Body of pancreas (tissue), 4 donors: ENCODE data around the gene CMSS1. TPM values are rescaled to one million over a fixed set of nuclear protein-coding genes. Genes with fewer than 3 reads are reported as not detected.
A peak's percentile ranks its signal among the peaks of the same experiment; 100 is the strongest.

Experiments used
- ATAC-seq: fragments of 150-250 bp; one replicate; pipeline ENCODE4 v1.9.1; 2016
- DNase-seq, 4 donors: peaks; one replicate each; pipeline ENCODE4 v3.0.0-alpha.2; 2019
- H3K27ac ChIP-seq, 4 donors: fragments of 200-600 bp; sonication (generic); 1 replicate in 3 of 4; 2 replicates in 1 of 4; pipeline versions ENCODE4 v1.5.1 to v1.6.1; 2016 to 2019; ENCODE audit warnings: mild to moderate bottlenecking in 1 of 4, mixed read lengths in 1 of 4, moderate library complexity in 1 of 4
- H3K27me3 ChIP-seq, 2 donors: fragments of 200-600 bp; sonication (generic); one replicate each; pipeline ENCODE4 v1.6.0; 2016; ENCODE audit warnings: mild to moderate bottlenecking in 1 of 2
- H3K36me3 ChIP-seq, 2 donors: fragments of 200-600 bp; sonication (generic); replicated peaks in 1 of 2; 2 replicates each; pipeline ENCODE4 v1.5.1; 2016; ENCODE audit warnings: low read depth in 2 of 2; ENCODE audit not compliant: insufficient read depth in 1 of 2
- H3K4me1 ChIP-seq: fragments of 200-600 bp; sonication (generic); one replicate; pipeline ENCODE4 v1.6.0; 2016
- H3K4me3 ChIP-seq, 2 donors: fragments of 200-600 bp; sonication (generic); 1 replicate in 1 of 2; 2 replicates in 1 of 2; pipeline ENCODE4 v1.5.1; 2016 to 2019
- H3K9me3 ChIP-seq, 3 donors: fragments of 200-600 bp; sonication (generic); 1 replicate in 2 of 3; 2 replicates in 1 of 3; pipeline ENCODE4 v1.5.1; 2016
- CTCF ChIP-seq, 7 experiments: fragments of 450-650 bp in 4 of 7; fragments of 200-600 bp in 3 of 7; sonication (generic) in 3 of 7; IDR thresholded peaks; one replicate each; pipeline ENCODE4 v1.5.1; 2016 to 2019; ENCODE audit warnings: antibody characterized with exemption in 7 of 7
- POLR2A ChIP-seq, 3 donors: fragments of 450-650 bp; IDR thresholded peaks; one replicate each; pipeline ENCODE4 v1.6.1; 2016; ENCODE audit warnings: antibody characterized with exemption in 3 of 3, mild to moderate bottlenecking in 2 of 3
- WGBS, 2 donors: methylation state at CpG; one replicate each; pipeline ENCODE4 v1.1.5; 2017; 5-methylcytosine and 5-hydroxymethylcytosine counted together
- intact Hi-C: fragments of 100-400 bp; cut with DNase I; formaldehyde crosslinking; loops from one replicate; pipeline ENCODE4 v1.15.1; 2023
- total RNA-seq, 2 donors: library from RNA; depleted of rRNA; stranded (reverse); fragments of >200 nt; gene quantifications; one replicate each; pipeline ENCODE4 v1.1.0, GENCODE V29; 2016

The CMSS1 gene
- total RNA-seq, 2 donors from 2014 or later = 3.9 to 21.4 TPM

DNA sequence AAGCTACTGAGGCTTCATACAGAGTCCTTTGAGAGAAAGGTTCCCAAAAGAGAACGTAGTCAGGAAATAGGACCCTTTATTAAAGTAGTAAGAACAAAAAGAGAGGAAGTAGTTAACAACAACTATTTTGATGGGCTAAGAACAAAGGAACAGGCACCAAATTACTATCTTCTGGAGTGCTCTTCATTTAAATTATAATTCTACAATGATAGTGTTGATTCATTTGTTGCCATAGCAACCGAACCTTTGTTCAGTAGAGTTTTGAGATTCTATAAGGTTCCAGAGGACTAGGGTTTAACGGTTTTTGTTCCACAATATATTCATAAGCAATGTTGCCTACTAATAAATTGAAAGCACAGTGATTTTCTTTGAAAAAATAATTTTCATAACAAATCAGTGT, 78.8 kb downstream of the CMSS1 start:
- no peaks in the 10 kb centered on the region for H3K9me3 ChIP-seq
- no peaks in the 10 kb centered on the region for H3K36me3 ChIP-seq
- ATAC-seq (no peak), DNase-seq (no peak)
- H3K4me1 ChIP-seq = peaks cover 10% of the 10 kb centered on the region
- H3K27me3 ChIP-seq = no peaks in the 10 kb centered on the region
- H3K27ac ChIP-seq = peak overlapping the region in 1 of 4 donors; percentile 45
- TF ChIP-seq CTCF (IDR thresholded peaks at IDR 0.05) (no peak), POLR2A (IDR thresholded peaks at IDR 0.05) (no peak)
- intact Hi-C loops = no loop called here
- 80 to 90% methylated on average over 3 of the region's 3 CpGs for WGBS, 2 donors
- H3K4me3 ChIP-seq = no peak overlapping the region

- WGBS, 2 donors = 91 to 96% methylated on average over 3 of the region's 3 CpGs
- no peak for ATAC-seq
- H3K27ac ChIP-seq = no peak overlapping the region
- intact Hi-C loops = no loop called here
- no peak for TF ChIP-seq CTCF (IDR thresholded peaks at IDR 0.05)
- TF ChIP-seq POLR2A (IDR thresholded peaks at IDR 0.05) = no peak
- H3K27me3 ChIP-seq = no peaks in the 10 kb centered on the region
- DNase-seq = no peak
- no peak overlapping the region for H3K4me3 ChIP-seq
- no peaks in the 10 kb centered on the region for H3K9me3 ChIP-seq
- no peaks in the 10 kb centered on the region for H3K36me3 ChIP-seq
- H3K4me1 ChIP-seq = peaks cover 12% of the 10 kb centered on the region
Measured at GRCh38 chr3:99899603-99900002, 81.9 kb downstream of the CMSS1 start.

- no peak overlapping the region for H3K27ac ChIP-seq
- no peaks in the 10 kb centered on the region for H3K36me3 ChIP-seq
- no peak for ATAC-seq
- TF ChIP-seq CTCF (IDR thresholded peaks at IDR 0.05) (no peak), POLR2A (IDR thresholded peaks at IDR 0.05) (no peak)
- no peak overlapping the region for H3K4me3 ChIP-seq
- intact Hi-C loops = no loop called here
- DNase-seq = no peak
- peaks cover 12% of the 10 kb centered on the region for H3K4me1 ChIP-seq
- H3K9me3 ChIP-seq = no peaks in the 10 kb centered on the region
- WGBS, 2 donors = 95 to 97% methylated on average over 1 of the region's 1 CpG
- H3K27me3 ChIP-seq = no peaks in the 10 kb centered on the region
Measured at GRCh38 chr3:99900248-99900647, 82.6 kb downstream of the CMSS1 start.

DNA sequence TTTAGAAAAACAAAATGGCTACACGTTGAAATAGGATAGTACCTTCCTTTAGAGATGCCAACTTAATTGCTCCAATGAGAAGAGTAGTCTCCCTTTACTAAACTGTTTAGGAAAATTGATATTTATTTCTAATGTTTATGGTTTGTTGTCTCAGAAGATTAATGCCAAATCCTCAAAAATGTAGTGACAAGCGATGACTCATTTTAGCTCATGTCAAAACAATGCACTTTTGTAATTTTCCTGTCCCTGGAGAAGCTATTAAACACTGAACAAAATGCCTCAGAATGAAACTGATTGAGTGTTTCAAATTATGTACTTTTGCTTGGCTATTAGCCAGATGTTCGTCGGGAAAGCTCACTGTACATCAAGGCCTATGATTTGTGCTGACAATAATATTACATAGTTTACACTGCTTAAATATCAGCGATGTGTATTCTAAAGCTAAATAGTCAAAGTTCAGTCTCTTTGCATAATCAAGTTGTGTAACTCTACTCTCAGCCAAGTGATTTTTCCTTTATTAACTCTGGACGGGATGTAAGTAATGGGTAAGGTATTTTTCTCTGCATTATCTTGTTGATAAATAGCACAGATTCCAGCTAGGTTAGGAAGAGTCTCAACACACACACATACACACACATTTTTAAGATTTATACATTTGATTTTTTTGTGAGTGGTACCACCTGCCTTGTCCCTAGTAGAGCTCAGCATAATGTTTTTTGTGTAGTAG, 83.7 kb downstream of the CMSS1 start:
- peaks cover 12% of the 10 kb centered on the region for H3K4me1 ChIP-seq
- no peaks in the 10 kb centered on the region for H3K27me3 ChIP-seq
- no peaks in the 10 kb centered on the region for H3K36me3 ChIP-seq
- intact Hi-C loops = no loop called here
- 14 to 16% methylated on average over 6 of the region's 6 CpGs for WGBS, 2 donors
- ATAC-seq (peak; percentile 71), DNase-seq (no peak)
- peak overlapping the region in 3 of 4 donors; percentile 41 to 76 (median 52) for H3K27ac ChIP-seq
- TF ChIP-seq POLR2A (IDR thresholded peaks at IDR 0.05) = no peak
- no peak for TF ChIP-seq CTCF (IDR thresholded peaks at IDR 0.05)
- no peak overlapping the region for H3K4me3 ChIP-seq
- H3K9me3 ChIP-seq = no peaks in the 10 kb centered on the region

DNA sequence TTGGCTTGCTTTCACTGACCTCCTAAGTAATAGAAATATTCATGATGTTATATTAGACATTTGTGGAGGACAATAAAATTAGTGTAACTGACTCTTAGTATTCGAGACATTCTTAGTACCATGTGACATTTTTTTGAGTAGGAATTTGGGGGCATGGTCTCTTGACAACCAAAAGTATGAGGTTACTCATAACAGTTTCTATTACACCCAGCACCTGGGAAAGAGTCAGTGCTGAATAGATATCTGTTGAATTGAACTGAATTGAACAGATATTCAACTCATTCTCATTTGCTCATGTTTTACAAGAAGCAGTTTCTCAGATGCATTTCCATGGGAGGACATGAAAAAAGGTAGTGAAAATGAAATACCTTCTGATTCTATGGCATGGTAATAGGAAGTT, 84.4 kb downstream of the CMSS1 start:
- intact Hi-C loops = no loop called here
- H3K27ac ChIP-seq = peak overlapping the region in 2 of 4 donors; percentile 52 to 76
- no peaks in the 10 kb centered on the region for H3K36me3 ChIP-seq
- DNase-seq = no peak
- TF ChIP-seq POLR2A (IDR thresholded peaks at IDR 0.05) = no peak
- no peak for TF ChIP-seq CTCF (IDR thresholded peaks at IDR 0.05)
- 70 to 72% methylated on average over 1 of the region's 1 CpG for WGBS, 2 donors
- H3K27me3 ChIP-seq = no peaks in the 10 kb centered on the region
- no peak overlapping the region for H3K4me3 ChIP-seq
- H3K9me3 ChIP-seq = no peaks in the 10 kb centered on the region
- no peak for ATAC-seq
- H3K4me1 ChIP-seq = peaks cover 12% of the 10 kb centered on the region
